CD4-positive, alpha-beta T cell treated with Interleukin-15 for 1 hour (primary cell): ENCODE measurements around the gene RIN3.

Source experiments
- DNase-seq: peaks from one replicate; pipeline ENCODE4 v3.0.0-alpha.2; 2020

The RIN3 gene

GRCh38 chr14:92511453-92512238 is 1.9 kb upstream of the RIN3 start:
- no peak for DNase-seq

GRCh38 chr14:92512807-92513203 is 776 bp upstream of the RIN3 start:
- no peak for DNase-seq

- no peak for DNase-seq
Measured at GRCh38 chr14:92513966-92514843, 624 bp downstream of the RIN3 start.

- DNase-seq: no peak
Measured at GRCh38 chr14:92514844-92515514, 1.4 kb downstream of the RIN3 start.

- no peak for DNase-seq
Measured at GRCh38 chr14:92515546-92516343, 2.2 kb downstream of the RIN3 start.

- DNase-seq: no peak
Measured at GRCh38 chr14:92516344-92516965, 2.9 kb downstream of the RIN3 start.

GRCh38 chr14:92516966-92517506 is 3.5 kb downstream of the RIN3 start:
- DNase-seq: no peak

- no peak for DNase-seq
Measured at GRCh38 chr14:92517761-92518160, 4.2 kb downstream of the RIN3 start.

- DNase-seq: no peak
Measured at GRCh38 chr14:92519246-92520101, 5.9 kb downstream of the RIN3 start.

GRCh38 chr14:92520102-92521057 is 6.8 kb downstream of the RIN3 start:
- DNase-seq: peak; percentile 61

- no peak for DNase-seq
Measured at GRCh38 chr14:92521058-92521415, 7.5 kb downstream of the RIN3 start.

- no peak for DNase-seq
Measured at GRCh38 chr14:92523752-92524151, 10.2 kb downstream of the RIN3 start.

GRCh38 chr14:92524602-92525185 is 11.1 kb downstream of the RIN3 start:
- DNase-seq: no peak

GRCh38 chr14:92525322-92526095 is 11.9 kb downstream of the RIN3 start:
- no peak for DNase-seq

GRCh38 chr14:92527721-92528120 is 14.1 kb downstream of the RIN3 start:
- DNase-seq: no peak

- no peak for DNase-seq
Measured at GRCh38 chr14:92528486-92529100, 15.0 kb downstream of the RIN3 start.

- DNase-seq: no peak
Measured at GRCh38 chr14:92529903-92530302, 16.3 kb downstream of the RIN3 start.
